Measurements from ENCODE around the gene KIF6. TPM values are rescaled to one million over a fixed set of nuclear protein-coding genes. Genes with fewer than 3 reads are reported as not detected.

The KIF6 gene
- total RNA-seq, 4 donors from 2014 or later, result 0.26 to 1.8 (median 1.6) TPM; not detected in 1

DNA sequence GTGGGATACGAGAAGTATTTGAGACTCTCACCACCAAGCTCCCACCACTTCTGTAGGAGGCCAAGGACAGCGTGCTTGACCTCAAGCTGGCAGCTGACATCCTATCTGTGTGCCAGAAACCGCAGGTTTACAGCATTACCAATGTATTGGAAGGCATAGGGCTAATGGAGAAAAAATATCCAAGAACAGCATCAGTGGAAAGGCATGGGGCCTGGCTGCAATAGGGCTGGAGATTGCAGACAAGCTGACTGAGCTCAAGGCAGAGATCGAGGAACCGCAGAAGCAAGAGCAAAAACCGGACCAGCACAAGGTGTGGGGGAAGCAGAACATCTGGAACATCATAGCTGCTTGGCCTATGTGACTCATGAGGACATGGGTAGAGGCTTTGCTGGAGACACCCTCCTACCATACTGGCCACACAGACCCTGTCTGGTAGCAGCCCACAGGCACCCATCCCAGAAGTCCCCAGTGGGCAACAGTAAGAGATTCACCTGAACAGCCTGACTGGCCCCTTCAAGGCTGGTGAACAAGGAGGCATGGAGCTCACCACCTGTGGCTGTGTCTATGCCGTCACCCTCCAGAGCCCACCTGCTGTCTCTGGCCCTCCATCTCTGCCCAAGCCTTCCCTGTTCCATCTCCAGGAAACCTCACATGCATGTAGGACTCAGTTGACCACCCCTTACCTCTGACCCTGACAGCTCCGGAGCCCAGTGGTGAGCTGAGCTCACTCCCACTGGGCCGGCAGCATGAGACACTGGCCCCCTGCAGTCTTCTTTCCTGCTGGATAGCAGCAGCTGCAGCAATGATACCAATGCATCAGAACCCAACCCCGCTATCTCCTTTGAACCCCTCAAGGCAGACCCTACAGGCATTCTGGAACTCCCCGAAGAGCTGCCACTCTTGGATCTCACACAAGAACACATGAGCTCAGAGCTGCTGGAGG lies 171.1 kb downstream of the KIF6 start:
- Histone ChIP-seq H3K36me3 (no peaks in the 10 kb centered on the region), H3K4me3 (no peak overlapping the region), H3K9me3 (no peaks in the 10 kb centered on the region), H3K27me3 (no peaks in the 10 kb centered on the region), H3K4me1 (no peaks in the 10 kb centered on the region), H3K27ac (no peak overlapping the region)
- DNase-seq, result no peak
- TF ChIP-seq, protein P1, sequence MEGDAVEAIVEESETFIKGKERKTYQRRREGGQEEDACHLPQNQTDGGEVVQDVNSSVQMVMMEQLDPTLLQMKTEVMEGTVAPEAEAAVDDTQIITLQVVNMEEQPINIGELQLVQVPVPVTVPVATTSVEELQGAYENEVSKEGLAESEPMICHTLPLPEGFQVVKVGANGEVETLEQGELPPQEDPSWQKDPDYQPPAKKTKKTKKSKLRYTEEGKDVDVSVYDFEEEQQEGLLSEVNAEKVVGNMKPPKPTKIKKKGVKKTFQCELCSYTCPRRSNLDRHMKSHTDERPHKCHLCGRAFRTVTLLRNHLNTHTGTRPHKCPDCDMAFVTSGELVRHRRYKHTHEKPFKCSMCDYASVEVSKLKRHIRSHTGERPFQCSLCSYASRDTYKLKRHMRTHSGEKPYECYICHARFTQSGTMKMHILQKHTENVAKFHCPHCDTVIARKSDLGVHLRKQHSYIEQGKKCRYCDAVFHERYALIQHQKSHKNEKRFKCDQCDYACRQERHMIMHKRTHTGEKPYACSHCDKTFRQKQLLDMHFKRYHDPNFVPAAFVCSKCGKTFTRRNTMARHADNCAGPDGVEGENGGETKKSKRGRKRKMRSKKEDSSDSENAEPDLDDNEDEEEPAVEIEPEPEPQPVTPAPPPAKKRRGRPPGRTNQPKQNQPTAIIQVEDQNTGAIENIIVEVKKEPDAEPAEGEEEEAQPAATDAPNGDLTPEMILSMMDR (IDR thresholded peaks at IDR 0.05), result no peak
- no peak for TF ChIP-seq POLR2A (IDR thresholded peaks at IDR 0.05)
- intact Hi-C loops (cut with DNase I; ENCODE audit: low total_unique reads), result no loop called here

DNA sequence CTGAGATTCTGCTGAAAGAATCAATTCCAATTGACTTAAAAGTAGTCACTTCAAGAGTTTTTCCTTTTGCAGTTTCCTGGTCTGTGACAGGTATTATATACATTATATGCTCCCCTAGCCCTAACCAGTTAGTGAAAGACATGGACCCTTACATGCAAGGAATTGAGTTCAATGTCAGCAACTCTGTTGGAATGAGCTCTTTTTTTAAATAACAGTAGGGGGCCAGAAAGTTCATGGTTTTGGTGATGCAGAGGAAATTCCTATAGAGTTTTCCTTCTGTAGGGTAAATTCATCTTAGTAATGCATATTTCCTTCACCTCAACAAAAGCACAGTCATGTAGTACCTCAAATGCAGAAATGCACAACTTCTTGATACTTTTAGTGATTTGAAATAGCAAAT lies 172.2 kb downstream of the KIF6 start:
- Histone ChIP-seq H3K36me3 (no peaks in the 10 kb centered on the region), H3K9me3 (no peaks in the 10 kb centered on the region), H3K27me3 (no peaks in the 10 kb centered on the region), H3K4me1 (no peaks in the 10 kb centered on the region), H3K4me3 (no peak overlapping the region), H3K27ac (no peak overlapping the region)
- DNase-seq, result no peak
- intact Hi-C loops (cut with DNase I; ENCODE audit: low total_unique reads), result no loop called here
- TF ChIP-seq, protein P1 (IDR thresholded peaks at IDR 0.05), result no peak
- TF ChIP-seq POLR2A (IDR thresholded peaks at IDR 0.05), result no peak

- Histone ChIP-seq H3K9me3 (no peaks in the 10 kb centered on the region), H3K27ac (no peak overlapping the region), H3K27me3 (no peaks in the 10 kb centered on the region), H3K4me3 (no peak overlapping the region), H3K4me1 (no peaks in the 10 kb centered on the region), H3K36me3 (no peaks in the 10 kb centered on the region)
- DNase-seq, result no peak
- TF ChIP-seq, protein P1 (IDR thresholded peaks at IDR 0.05), result no peak
- no peak for TF ChIP-seq POLR2A (IDR thresholded peaks at IDR 0.05)
- intact Hi-C loops (cut with DNase I; ENCODE audit: low total_unique reads), result no loop called here
Measured at GRCh38 chr6:39550191-39550590, 175.0 kb downstream of the KIF6 start.

DNA sequence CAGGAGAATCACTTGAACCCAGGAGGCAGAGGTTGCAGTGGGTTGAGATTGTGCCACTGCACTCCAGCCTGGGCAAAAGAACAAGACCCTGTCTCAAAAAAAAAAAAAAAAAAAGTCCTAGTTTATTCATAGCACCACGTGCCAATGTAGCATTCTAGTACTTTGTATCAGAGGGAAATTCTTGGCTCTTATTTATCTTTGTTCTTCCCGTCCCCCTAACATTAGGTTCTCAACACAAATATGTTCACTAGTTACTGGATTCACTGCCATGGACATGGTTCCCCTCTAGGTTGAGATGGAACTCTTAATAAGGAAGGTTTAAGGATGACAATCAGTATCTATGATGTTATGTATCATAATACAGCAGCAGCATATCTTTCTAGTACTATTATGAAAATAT lies 178.5 kb downstream of the KIF6 start:
- no peak overlapping the region for H3K4me3 ChIP-seq
- H3K4me1 ChIP-seq, result peaks cover 0 to 5% of the 10 kb centered on the region in 2 donors
- intact Hi-C loops (cut with DNase I; ENCODE audit: low total_unique reads), result no loop called here
- TF ChIP-seq, protein P1 (IDR thresholded peaks at IDR 0.05), result no peak
- TF ChIP-seq POLR2A (IDR thresholded peaks at IDR 0.05), result no peak
- no peaks in the 10 kb centered on the region for H3K27me3 ChIP-seq
- no peaks in the 10 kb centered on the region for H3K9me3 ChIP-seq
- no peak for DNase-seq
- no peak overlapping the region for H3K27ac ChIP-seq
- H3K36me3 ChIP-seq, result no peaks in the 10 kb centered on the region

GRCh38 chr6:39543950-39544349 lies 181.3 kb downstream of the KIF6 start:
- H3K4me1 ChIP-seq, result peaks cover 0 to 5% of the 10 kb centered on the region in 2 donors
- no peak overlapping the region for H3K4me3 ChIP-seq
- DNase-seq, result no peak
- H3K27me3 ChIP-seq, result no peaks in the 10 kb centered on the region
- intact Hi-C loops (cut with DNase I; ENCODE audit: low total_unique reads), result no loop called here
- peak overlapping the region in 1 of 2 donors; percentile 8 for H3K27ac ChIP-seq
- no peaks in the 10 kb centered on the region for H3K9me3 ChIP-seq
- H3K36me3 ChIP-seq, result no peaks in the 10 kb centered on the region
- TF ChIP-seq, protein P1 (IDR thresholded peaks at IDR 0.05), result no peak
- no peak for TF ChIP-seq POLR2A (IDR thresholded peaks at IDR 0.05)

Data from uterus (tissue), 4 donors.